GM10847 (cell line): ENCODE results near the gene OR51D1.

ENCODE experiments used
- POLR2A ChIP-seq: IDR thresholded peaks from 2 replicates; pipeline ENCODE4 v1.6.1; 2011; ENCODE audit not compliant: insufficient read length; ENCODE audit errors: extremely low read depth

OR51D1 gene

DNA sequence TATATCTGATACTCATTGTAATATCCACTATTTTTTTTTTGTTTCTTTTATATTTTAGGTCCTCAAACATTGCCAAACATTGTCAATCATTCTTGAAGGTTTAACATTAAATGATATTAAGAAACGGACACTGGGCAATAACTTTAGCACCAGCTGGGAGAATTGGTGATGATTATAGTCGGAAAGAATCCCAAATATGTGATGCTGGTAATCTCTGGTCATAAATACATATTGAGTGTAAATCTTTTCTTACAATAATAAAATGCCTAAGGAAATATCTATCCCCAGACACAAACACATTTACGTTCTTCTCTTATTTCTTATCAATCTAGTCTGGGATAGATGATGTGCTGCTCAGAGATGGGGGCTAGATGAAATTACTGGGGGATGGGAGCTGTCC, 35.2 kb downstream of the OR51D1 start:
- no peak for TF ChIP-seq POLR2A

DNA sequence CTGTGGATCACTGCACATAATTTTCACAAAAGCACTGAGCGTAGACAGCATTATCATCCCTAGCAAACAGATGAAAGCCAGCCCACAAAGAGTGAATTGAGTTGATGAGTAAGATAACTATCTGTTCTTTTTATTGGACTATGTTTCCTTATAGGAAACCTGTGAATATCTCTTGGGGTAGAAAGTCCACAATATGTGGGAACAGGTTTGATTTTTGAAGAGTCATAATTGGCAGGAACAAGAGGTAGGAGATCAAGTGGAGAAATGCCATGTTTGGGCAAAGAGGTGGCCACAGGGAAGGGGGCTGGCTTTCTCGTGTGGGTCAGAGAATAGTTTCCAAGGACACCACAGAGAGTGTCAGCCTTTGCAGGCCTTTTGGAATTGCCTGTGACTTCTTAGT, 36.5 kb downstream of the OR51D1 start:
- TF ChIP-seq POLR2A: no peak

DNA sequence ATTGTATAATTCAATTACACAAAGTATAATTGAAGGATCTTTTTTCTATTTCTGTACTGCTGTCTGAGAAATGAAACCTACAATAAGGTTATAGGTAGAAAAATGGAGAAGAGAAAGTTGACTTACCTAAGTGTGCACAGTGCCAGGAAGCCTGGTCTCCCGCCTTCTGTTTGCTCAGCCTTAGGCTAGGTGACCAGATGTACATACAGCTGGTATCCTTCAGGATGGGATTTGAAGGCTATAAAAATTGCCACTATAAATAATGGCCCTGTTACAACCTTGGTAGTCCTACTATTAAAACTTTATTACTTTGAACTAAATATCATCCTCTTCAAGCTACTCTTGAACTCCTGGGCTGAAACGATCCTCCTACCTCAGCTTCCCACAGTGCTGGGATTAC, 40.7 kb downstream of the OR51D1 start:
- TF ChIP-seq POLR2A: no peak

DNA sequence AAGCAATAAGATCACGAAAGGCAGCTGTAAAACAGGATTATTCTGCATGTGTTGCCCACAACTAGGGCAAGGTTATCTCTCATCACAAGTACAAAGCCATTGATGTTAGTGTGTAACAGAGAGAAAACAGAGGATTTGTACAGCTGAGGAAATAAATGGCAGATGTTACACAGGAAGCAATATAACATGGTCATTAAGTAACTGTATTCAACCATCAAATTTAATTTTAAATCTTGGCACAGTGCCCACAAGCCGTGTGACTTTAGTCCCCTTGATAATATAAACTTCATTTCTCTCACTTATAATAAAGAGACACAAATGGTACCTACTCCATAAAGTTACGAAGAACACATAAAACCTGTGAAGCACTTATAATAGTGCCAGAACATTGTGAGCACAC, 43.1 kb downstream of the OR51D1 start:
- TF ChIP-seq POLR2A: no peak

DNA sequence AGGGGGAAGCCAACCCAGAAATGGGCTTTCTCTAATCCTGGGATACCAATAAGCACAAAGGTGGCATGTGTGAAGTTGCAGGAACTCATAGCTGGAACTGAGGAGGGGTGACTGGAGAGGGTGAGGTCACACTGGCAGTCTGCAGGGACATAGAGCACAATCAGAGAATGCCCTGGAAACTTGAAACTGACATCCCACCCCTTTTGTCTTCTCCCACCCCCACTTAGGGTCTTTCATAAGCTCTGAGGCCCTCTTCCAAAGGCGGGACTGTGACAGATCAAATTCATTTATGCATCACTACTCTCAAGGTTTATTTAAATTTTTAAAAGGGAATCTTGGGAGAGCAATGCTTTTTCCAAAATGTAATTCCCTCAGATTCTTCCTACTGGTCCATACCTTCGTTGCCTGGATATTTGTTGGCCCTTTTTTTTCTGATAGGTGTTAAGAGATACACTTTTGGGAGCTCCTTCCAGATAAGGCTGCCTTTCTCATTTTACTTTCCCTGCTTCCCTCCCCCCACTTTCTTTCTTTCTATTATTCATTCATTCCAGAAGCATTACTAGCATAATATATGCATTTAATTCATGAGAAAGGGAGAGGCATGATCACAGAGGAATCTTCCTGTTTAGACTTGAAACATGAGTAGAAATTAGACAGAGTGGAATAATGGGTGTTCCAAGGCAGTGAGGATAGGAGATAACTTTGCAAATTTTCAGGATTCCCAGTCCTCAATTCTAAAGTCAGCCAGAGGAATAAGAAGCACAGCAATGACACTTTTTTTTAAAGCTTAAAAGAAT, 45.5 kb downstream of the OR51D1 start:
- no peak for TF ChIP-seq POLR2A

DNA sequence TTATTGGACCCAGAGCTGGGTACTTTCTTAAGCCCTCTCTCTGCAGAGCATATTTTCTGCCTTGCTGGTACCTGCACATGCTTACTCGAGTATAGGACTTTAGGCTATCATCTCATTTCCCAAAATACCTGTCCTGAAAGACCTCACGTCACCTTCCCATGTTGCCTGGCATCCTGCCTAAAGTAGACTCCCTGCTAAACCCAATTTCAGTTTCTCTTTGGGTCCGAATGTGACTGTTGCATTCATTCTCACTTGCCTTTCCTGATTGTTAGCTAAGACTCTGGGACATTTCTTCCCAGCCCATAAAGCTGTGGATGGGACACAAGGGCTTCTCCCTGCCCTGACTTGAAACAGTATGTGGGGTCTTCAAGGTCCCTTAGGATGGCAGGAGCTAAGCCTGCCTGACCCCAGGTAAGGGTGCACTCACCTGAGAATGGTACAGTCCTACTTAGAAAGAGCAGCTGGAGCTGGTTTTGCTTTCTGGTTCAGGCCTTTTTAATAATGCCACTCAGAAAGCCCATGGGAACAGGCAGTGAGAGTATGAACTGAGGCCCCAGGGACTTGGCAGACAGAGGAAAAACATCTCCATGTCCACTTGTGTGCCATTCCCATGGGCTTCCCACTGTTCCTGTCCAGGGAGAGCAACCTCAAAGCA, 47.5 kb downstream of the OR51D1 start:
- no peak for TF ChIP-seq POLR2A
